MCF 10A (cell line): ENCODE data around the gene GLB1L3. TPM values are rescaled to one million over a fixed set of nuclear protein-coding genes. Genes with fewer than 3 reads are reported as not detected.

ENCODE experiments used
- BruUV-seq: library from RNA; stranded (reverse); fragments of 400-500 nt; replicated peaks from 2 replicates; lab custom pipeline; 2021; lab: Mats Ljungman, UMichigan
- CTCF ChIA-PET: fragments of 300-600 bp; sonication (Branson Sonifier 250); formaldehyde crosslinking; extraction: SDS; loops from one replicate; lab custom pipeline; 2021; ENCODE audit warnings: antibody characterized with exemption, inconsistent platforms; lab: Yijun Ruan, JAX
- POLR2A ChIA-PET: fragments of 300-600, 350-650 bp; sonication (Branson Sonifier 250); formaldehyde crosslinking; extraction: SDS; loops from one replicate; lab custom pipeline; 2020; ENCODE audit warnings: antibody characterized with exemption, inconsistent platforms; lab: Yijun Ruan, JAX
- DNase-seq: peaks from one replicate; pipeline ENCODE4 v3.0.0-alpha.2; 2018; ENCODE audit not compliant: unreplicated experiment
- H3K27ac Mint-ChIP-seq: one replicate; pipeline ENCODE4 v1.8.0; 2022; ENCODE audit warnings: mild to moderate bottlenecking, low read depth, mixed read lengths; ENCODE audit not compliant: unreplicated experiment
- H3K27me3 Mint-ChIP-seq: one replicate; pipeline ENCODE4 v1.8.0; 2022; ENCODE audit warnings: mixed read lengths; ENCODE audit not compliant: insufficient read depth, unreplicated experiment
- H3K36me3 Mint-ChIP-seq: one replicate; pipeline ENCODE4 v1.8.0; 2022; ENCODE audit warnings: mild to moderate bottlenecking, moderate library complexity, mixed read lengths; ENCODE audit not compliant: insufficient read depth, unreplicated experiment
- H3K4me1 Mint-ChIP-seq: one replicate; pipeline ENCODE4 v1.8.0; 2022; ENCODE audit warnings: mixed read lengths; ENCODE audit not compliant: insufficient read depth, unreplicated experiment
- H3K4me3 Mint-ChIP-seq: one replicate; pipeline ENCODE4 v1.8.0; 2022; ENCODE audit warnings: mild to moderate bottlenecking, moderate library complexity, mixed read lengths; ENCODE audit not compliant: unreplicated experiment
- H3K9me3 Mint-ChIP-seq: one replicate; pipeline ENCODE4 v1.8.0; 2022; ENCODE audit warnings: mixed read lengths; ENCODE audit not compliant: unreplicated experiment
- CTCF ChIP-seq: fragments of 200-600 bp; IDR thresholded peaks from one replicate; pipeline ENCODE4 v1.8.0; 2022; ENCODE audit warnings: antibody characterized with exemption, mild to moderate bottlenecking; ENCODE audit not compliant: unreplicated experiment
- intact Hi-C: fragments of 100-400 bp; cut with micrococcal nuclease; formaldehyde crosslinking; loops from 2 replicates; pipeline ENCODE4 v1.14.1; 2022
- total RNA-seq: library from RNA; stranded (reverse); gene quantifications from 2 replicates; pipeline ENCODE4 v1.2.3, GENCODE V29; 2022

GLB1L3 gene
- total RNA-seq, 1 experiment from 2014 or later = not detected

GRCh38 chr11:134356656-134357544 is 80.7 kb downstream of the GLB1L3 start:
- H3K36me3 Mint-ChIP-seq = no peaks in the 10 kb centered on the region
- ChIA-PET CTCF (interaction anchor here (0.5 to 0.6 kb wide), 2 partner anchors 578 to 717 kb away, joined by 3 to 4 read pairs; no protein-coding TSS in a partner anchor), POLR2A (no interaction called here)
- no peak overlapping the region for H3K4me3 Mint-ChIP-seq
- TF ChIP-seq CTCF = no peak
- H3K4me1 Mint-ChIP-seq = peaks cover 7% of the 10 kb centered on the region
- no peaks in the 10 kb centered on the region for H3K9me3 Mint-ChIP-seq
- DNase-seq = no peak
- intact Hi-C loops = no loop called here
- BruUV-seq = no TSS peak
- no peak overlapping the region for H3K27ac Mint-ChIP-seq
- H3K27me3 Mint-ChIP-seq = no peaks in the 10 kb centered on the region

GRCh38 chr11:134357545-134357839 is 81.3 kb downstream of the GLB1L3 start:
- CTCF ChIA-PET = interaction anchor here (0.5 to 0.6 kb wide), 2 partner anchors 577 to 716 kb away, joined by 3 to 4 read pairs; no protein-coding TSS in a partner anchor
- POLR2A ChIA-PET = no interaction called here
- intact Hi-C loops = no loop called here

GRCh38 chr11:134358165-134358855 is 82.1 kb downstream of the GLB1L3 start:
- H3K9me3 Mint-ChIP-seq = no peaks in the 10 kb centered on the region
- no peak overlapping the region for H3K4me3 Mint-ChIP-seq
- POLR2A ChIA-PET = no interaction called here
- no peak for TF ChIP-seq CTCF
- no peak for DNase-seq
- H3K27ac Mint-ChIP-seq = no peak overlapping the region
- peaks cover 7% of the 10 kb centered on the region for H3K4me1 Mint-ChIP-seq
- BruUV-seq = no TSS peak
- no peaks in the 10 kb centered on the region for H3K27me3 Mint-ChIP-seq
- CTCF ChIA-PET = no interaction called here
- H3K36me3 Mint-ChIP-seq = no peaks in the 10 kb centered on the region
- intact Hi-C loops = no loop called here

More at GRCh38 chr11:134357545-134357839, 81.3 kb downstream of the GLB1L3 start:
- no TSS peak for BruUV-seq
- Mint-ChIP-seq H3K27me3 (no peaks in the 10 kb centered on the region), H3K4me3 (no peak overlapping the region), H3K27ac (no peak overlapping the region), H3K9me3 (no peaks in the 10 kb centered on the region), H3K36me3 (no peaks in the 10 kb centered on the region), H3K4me1 (peaks cover 7% of the 10 kb centered on the region)
- no peak for TF ChIP-seq CTCF
- no peak for DNase-seq

GRCh38 chr11:134358856-134359490 is 82.8 kb downstream of the GLB1L3 start:
- ChIA-PET POLR2A (no interaction called here), CTCF (interaction anchor here (0.6 to 1.9 kb wide), 3 partner anchors 15 to 715 kb away, joined by 3 to 6 read pairs (median 6); no protein-coding TSS in a partner anchor)
- no peak overlapping the region for H3K27ac Mint-ChIP-seq
- H3K36me3 Mint-ChIP-seq = no peaks in the 10 kb centered on the region
- H3K4me1 Mint-ChIP-seq = peaks cover 7% of the 10 kb centered on the region
- no TSS peak for BruUV-seq
- TF ChIP-seq CTCF = no peak
- no peak for DNase-seq
- H3K27me3 Mint-ChIP-seq = no peaks in the 10 kb centered on the region
- no peak overlapping the region for H3K4me3 Mint-ChIP-seq
- H3K9me3 Mint-ChIP-seq = no peaks in the 10 kb centered on the region
- intact Hi-C loops = no loop called here
